Smooth muscle cell of the pulmonary artery (primary cell): ENCODE results near the gene PPP1R18. TPM values are rescaled to one million over a fixed set of nuclear protein-coding genes. Genes with fewer than 3 reads are reported as not detected.

Experiments
- total RNA-seq: library from RNA; depleted of rRNA; stranded (reverse); fragments of >200 nt; gene quantifications from 2 replicates; pipeline ENCODE4 v1.2.3, GENCODE V29; 2014

PPP1R18 gene
- total RNA-seq: 55.1 and 74.0 TPM in 2 replicates

GRCh38 chr6:30686009-30686907 lies at the start of gene PPP1R18:
PPP1R18 (minus strand) TSS chr6:30686645; CDS start chr6:30686018, 627 bp downstream.

GRCh38 chr6:30719791-30720737 lies 33.6 kb upstream of the PPP1R18 start, which contains the start of gene TUBB:
TUBB (plus strand) TSS chr6:30720352; CDS start chr6:30720507, 155 bp downstream.

GRCh38 chr6:30717129-30717844 lies 30.8 kb upstream of the PPP1R18 start, which contains the start of gene MDC1:
MDC1 (minus strand) TSS chr6:30717281; CDS start chr6:30715175, 2,106 bp downstream.

GRCh38 chr6:30690403-30691207 lies 4.2 kb upstream of the PPP1R18 start, which contains the start of gene NRM:
NRM (minus strand) TSS chr6:30690984; CDS start chr6:30690974, 10 bp downstream.

GRCh38 chr6:30672445-30673253 lies 13.8 kb downstream of the PPP1R18 start, which contains the start of gene DHX16:
DHX16 (minus strand) TSS chr6:30673006; CDS start chr6:30672841, 165 bp downstream.

GRCh38 chr6:30646450-30647241 lies 39.8 kb downstream of the PPP1R18 start, which contains the start of gene C6orf136:
C6orf136 (plus strand) TSS chr6:30647133; CDS start chr6:30647232, 99 bp downstream.

GRCh38 chr6:30626484-30627366 lies 59.7 kb downstream of the PPP1R18 start, which contains the start of gene ATAT1:
ATAT1 (plus strand) TSS chr6:30626874.

Other genes with a start within 250 kb of the PPP1R18 start
- gene HLA-E, start 197.1 kb downstream of the PPP1R18 start, total RNA-seq: 215 and 254 TPM in 2 replicates
- gene GNL1, start 130.2 kb downstream of the PPP1R18 start, total RNA-seq: 53.5 and 62.6 TPM in 2 replicates
- 4.8 and 5.7 TPM in 2 replicates for gene PRR3, start 129.3 kb downstream of the PPP1R18 start, total RNA-seq
- 43.7 and 55.0 TPM in 2 replicates for gene ABCF1, start 115.2 kb downstream of the PPP1R18 start, total RNA-seq
- 17.7 and 21.0 TPM in 2 replicates for gene PPP1R10, start 69.4 kb downstream of the PPP1R18 start, total RNA-seq
- gene MRPS18B, start 68.8 kb downstream of the PPP1R18 start, total RNA-seq: 34.9 and 35.4 TPM in 2 replicates
- 3.3 and 5.0 TPM in 2 replicates for gene ATAT1, start 59.8 kb downstream of the PPP1R18 start, total RNA-seq
- gene C6orf136, start 39.5 kb downstream of the PPP1R18 start, total RNA-seq: 2.2 and 2.5 TPM in 2 replicates
- gene DHX16, start 13.6 kb downstream of the PPP1R18 start, total RNA-seq: 34.6 and 40.8 TPM in 2 replicates
- gene NRM, start 4.3 kb upstream of the PPP1R18 start, total RNA-seq: 2.6 and 3.3 TPM in 2 replicates
- 10.8 and 12.7 TPM in 2 replicates for gene MDC1, start 30.6 kb upstream of the PPP1R18 start, total RNA-seq
- 611 and 617 TPM in 2 replicates for gene TUBB, start 33.7 kb upstream of the PPP1R18 start, total RNA-seq
- 102 and 110 TPM in 2 replicates for gene FLOT1, start 56.0 kb upstream of the PPP1R18 start, total RNA-seq
- gene IER3, start 57.9 kb upstream of the PPP1R18 start, total RNA-seq: 49.8 and 105 TPM in 2 replicates
- gene DDR1, start 197.9 kb upstream of the PPP1R18 start, total RNA-seq: 48.4 and 81.1 TPM in 2 replicates
- gene GTF2H4, start 221.6 kb upstream of the PPP1R18 start, total RNA-seq: 14.7 and 17.1 TPM in 2 replicates
- gene VARS2, start 227.6 kb upstream of the PPP1R18 start, total RNA-seq: 14.9 and 17.8 TPM in 2 replicates
- not detected in 2 replicates for gene SFTA2, start 245.5 kb upstream of the PPP1R18 start, total RNA-seq